Measurements from ENCODE around the gene CEMIP2. TPM values are rescaled to one million over a fixed set of nuclear protein-coding genes. Genes with fewer than 3 reads are reported as not detected.

Gene CEMIP2
- total and polyA plus RNA-seq, 8 donors = 12.4 to 218 (median 59.8) TPM

DNA sequence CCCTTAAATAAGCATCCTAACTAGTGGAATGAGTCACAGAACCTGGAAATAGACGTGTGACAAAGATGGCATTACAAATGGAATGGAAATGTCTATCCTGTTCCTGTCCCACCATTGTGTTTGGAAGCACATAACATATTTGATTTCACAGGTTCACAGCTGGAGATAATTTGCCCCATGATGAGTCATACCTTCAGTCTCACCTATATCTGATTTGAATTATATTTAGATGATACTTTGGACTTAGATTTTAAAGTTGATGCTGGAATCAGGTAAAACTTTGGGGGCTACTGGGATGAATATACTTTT, 92.5 kb downstream of the CEMIP2 start:
- intact Hi-C loops (cut with DNase I; ENCODE audit: low total_unique reads) = no loop called here
- Histone ChIP-seq H3K4me3 (no peak overlapping the region), H3K4me1 (peaks cover 0 to 37% (median 4%) of the 10 kb centered on the region in 4 donors), H3K9me3 (no peaks in the 10 kb centered on the region), H3K27me3 (no peaks in the 10 kb centered on the region), H3K36me3 (no peaks in the 10 kb centered on the region), H3K27ac (no peak overlapping the region)
- TF ChIP-seq CTCF (IDR thresholded peaks at IDR 0.05) = no peak
- no peak for TF ChIP-seq POLR2A (IDR thresholded peaks at IDR 0.05)
- TF ChIP-seq EP300 (IDR thresholded peaks at IDR 0.05) = no peak
- TF ChIP-seq POLR2AphosphoS5 (IDR thresholded peaks at IDR 0.05) = no peak
- no peak for DNase-seq
- WGBS, 5 donors = 65 to 89% (median 84%) methylated on average over 1 of the region's 1 CpG

DNA sequence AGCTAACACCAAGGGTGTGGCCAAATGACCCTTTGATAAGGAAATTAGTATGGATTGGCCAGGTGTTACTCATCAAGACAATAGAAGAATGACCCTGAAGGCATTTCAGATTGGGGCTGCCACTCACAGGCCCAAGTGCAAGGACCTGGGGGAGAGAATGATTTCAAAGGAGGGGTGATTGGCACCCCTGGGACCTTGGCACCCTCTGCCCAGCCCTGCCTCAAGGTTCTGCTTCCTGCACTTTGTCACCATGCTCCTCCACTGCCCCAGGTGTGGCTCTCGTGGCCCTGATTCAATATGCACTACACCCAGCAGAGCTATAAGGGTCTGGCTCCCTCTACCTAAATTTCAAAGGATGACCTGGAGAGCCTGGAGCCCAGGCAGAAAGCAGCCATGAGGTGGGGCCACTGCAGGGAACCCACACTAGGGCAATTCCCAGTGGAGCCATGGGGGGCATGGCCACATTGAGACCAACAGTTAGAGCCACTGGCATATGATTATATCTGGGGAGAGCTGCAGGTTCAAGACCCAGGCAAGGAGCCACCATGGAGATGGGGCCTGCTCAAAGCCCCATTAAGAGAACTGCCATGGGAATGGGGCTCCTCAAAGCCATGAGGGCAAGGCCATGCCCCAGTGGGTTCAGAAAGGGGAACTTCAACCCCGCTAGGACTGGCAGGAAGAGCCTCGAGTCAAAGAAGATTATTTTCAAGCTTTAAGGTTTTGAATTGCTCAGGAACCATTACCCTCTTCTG, 93.0 kb downstream of the CEMIP2 start:
- no peak overlapping the region for H3K27ac ChIP-seq
- H3K27me3 ChIP-seq = no peaks in the 10 kb centered on the region
- intact Hi-C loops (cut with DNase I; ENCODE audit: low total_unique reads) = no loop called here

GRCh38 chr9:71672573-71672972, 95.7 kb downstream of the CEMIP2 start:
- TF ChIP-seq EP300 (IDR thresholded peaks at IDR 0.05) = no peak
- no peak for TF ChIP-seq POLR2A (IDR thresholded peaks at IDR 0.05)
- TF ChIP-seq CTCF (IDR thresholded peaks at IDR 0.05) = no peak
- no peak for TF ChIP-seq POLR2AphosphoS5 (IDR thresholded peaks at IDR 0.05)
- no peaks in the 10 kb centered on the region for H3K27me3 ChIP-seq
- intact Hi-C loops (cut with DNase I; ENCODE audit: low total_unique reads) = no loop called here
- H3K9me3 ChIP-seq = no peaks in the 10 kb centered on the region
- H3K27ac ChIP-seq = no peak overlapping the region
- no peak for DNase-seq
- peaks cover 0 to 14% (median 0%) of the 10 kb centered on the region in 4 donors for H3K4me1 ChIP-seq
- 89 to 97% (median 93%) methylated on average over 1 of the region's 1 CpG for WGBS, 5 donors
- H3K4me3 ChIP-seq = no peak overlapping the region
- no peaks in the 10 kb centered on the region for H3K36me3 ChIP-seq

More for the DNA sequence above, 93.0 kb downstream of the CEMIP2 start:
- no peak for DNase-seq
- TF ChIP-seq CTCF (IDR thresholded peaks at IDR 0.05) (no peak), POLR2A (IDR thresholded peaks at IDR 0.05) (no peak), EP300 (IDR thresholded peaks at IDR 0.05) (no peak), POLR2AphosphoS5 (IDR thresholded peaks at IDR 0.05) (no peak)
- 38 to 69% (median 50%) methylated on average over 3 of the region's 3 CpGs for WGBS, 5 donors
- Histone ChIP-seq H3K4me3 (no peak overlapping the region), H3K36me3 (no peaks in the 10 kb centered on the region), H3K4me1 (peaks cover 0 to 32% (median 2%) of the 10 kb centered on the region in 4 donors), H3K9me3 (no peaks in the 10 kb centered on the region)

- no peak for TF ChIP-seq POLR2A (IDR thresholded peaks at IDR 0.05)
- no peak for TF ChIP-seq EP300 (IDR thresholded peaks at IDR 0.05)
- TF ChIP-seq POLR2AphosphoS5 (IDR thresholded peaks at IDR 0.05) = no peak
- TF ChIP-seq CTCF (IDR thresholded peaks at IDR 0.05) = no peak
- intact Hi-C loops (cut with DNase I; ENCODE audit: low total_unique reads) = no loop called here
- Histone ChIP-seq H3K27ac (no peak overlapping the region), H3K4me3 (no peak overlapping the region), H3K27me3 (no peaks in the 10 kb centered on the region), H3K9me3 (no peaks in the 10 kb centered on the region), H3K36me3 (no peaks in the 10 kb centered on the region), H3K4me1 (peaks cover 0 to 8% (median 0%) of the 10 kb centered on the region in 4 donors)
- 76 to 86% (median 82%) methylated on average over 3 of the region's 3 CpGs for WGBS, 5 donors
- no peak for DNase-seq
These were observed 97.0 kb downstream of the CEMIP2 start for GRCh38 chr9:71671289-71671688.
